ENCODE measurements around the gene CDK2AP2. TPM values are rescaled to one million over a fixed set of nuclear protein-coding genes. Genes with fewer than 3 reads are reported as not detected.

CDK2AP2 gene
- total and polyA plus RNA-seq, 2 donors (not counting 1 experiment from before 2014, with no cell fraction given), result 62.7 to 112 TPM

GRCh38 chr11:67519726-67520125 is 11.8 kb upstream of the CDK2AP2 start:
- no peaks in the 10 kb centered on the region for H3K36me3 ChIP-seq (replicated peaks in 1 of 2; ENCODE audit: control extremely low read depth in 1 of 2, control insufficient read depth in 1 of 2, extremely low read depth in 1 of 2, insufficient read depth in 2 of 2, low read length in 1 of 2)
- peaks cover 0 to 13% (median 1%) of the 10 kb centered on the region in 4 experiments for H3K27me3 ChIP-seq (replicated peaks in 1 of 4; ENCODE audit: control extremely low read depth in 1 of 4, control insufficient read depth in 3 of 4, insufficient read depth in 4 of 4, low read length in 3 of 4)
- H3K27ac ChIP-seq (ENCODE audit: low read length in 2 of 2), result no peak overlapping the region
- peaks cover 18% of the 10 kb centered on the region for H3K27me3 Mint-ChIP-seq
- no peak for TF ChIP-seq CTCF (IDR thresholded peaks at IDR 0.05)
- no peak for TF ChIP-seq EZH2 (IDR thresholded peaks at IDR 0.05; ENCODE audit: borderline replicate concordance, insufficient read depth, low read depth, low read length, poor library complexity, severe bottlenecking)
- ChIA-PET CTCF (no interaction called here), POLR2A (no interaction called here)
- H3K4me2 ChIP-seq (replicated peaks; ENCODE audit: low read depth, low read length, poor library complexity, severe bottlenecking), result no peak overlapping the region
- H3K9me3 ChIP-seq (ENCODE audit: control extremely low read depth in 1 of 3, control insufficient read depth in 2 of 3, insufficient read depth in 1 of 3, low read length in 2 of 3), result peaks cover 0 to 8% (median 0%) of the 10 kb centered on the region in 3 donors
- intact Hi-C loops (cut with micrococcal nuclease), result no loop called here
- no peak overlapping the region for H3K4me3 Mint-ChIP-seq
- no peaks in the 10 kb centered on the region for H3K9me3 Mint-ChIP-seq (ENCODE audit: insufficient read depth)
- no peaks in the 10 kb centered on the region for H3K79me2 ChIP-seq (ENCODE audit: control insufficient read depth, insufficient read depth, low read length)
- H3K9ac ChIP-seq (ENCODE audit: low read length), result no peak overlapping the region
- no peak for DNase-seq
- no peak for ATAC-seq (ENCODE audit: low read depth)
- no peaks in the 10 kb centered on the region for H3K4me1 ChIP-seq (ENCODE audit: control insufficient read depth in 2 of 2, insufficient read depth in 2 of 2, low read length in 2 of 2)
- no peak overlapping the region for H3K4me3 ChIP-seq (ENCODE audit: control extremely low read depth in 1 of 5, extremely low read depth in 1 of 5, insufficient read depth in 1 of 5, low read depth in 2 of 5, low read length in 4 of 5)
- no peak overlapping the region for H2AFZ ChIP-seq (ENCODE audit: insufficient read depth, low read depth, low read length, poor library complexity, severe bottlenecking)
- no peaks in the 10 kb centered on the region for H4K20me1 ChIP-seq (ENCODE audit: control insufficient read depth, insufficient read depth, low read length, poor library complexity, severe bottlenecking)
- WGBS (ENCODE audit: insufficient coverage), result 93% methylated on average over 32 of the region's 32 CpGs
- H3K4me1 Mint-ChIP-seq, result no peaks in the 10 kb centered on the region
- H3K27ac Mint-ChIP-seq, result no peak overlapping the region

- Histone ChIP-seq H3K4me1 (ENCODE audit: control insufficient read depth in 2 of 2, insufficient read depth in 2 of 2, low read length in 2 of 2) (no peaks in the 10 kb centered on the region), H3K9me3 (ENCODE audit: control extremely low read depth in 1 of 3, control insufficient read depth in 2 of 3, insufficient read depth in 1 of 3, low read length in 2 of 3) (peaks cover 0 to 8% (median 0%) of the 10 kb centered on the region in 3 donors), H3K36me3 (replicated peaks in 1 of 2; ENCODE audit: control extremely low read depth in 1 of 2, control insufficient read depth in 1 of 2, extremely low read depth in 1 of 2, insufficient read depth in 2 of 2, low read length in 1 of 2) (no peaks in the 10 kb centered on the region), H3K4me3 (ENCODE audit: control extremely low read depth in 1 of 5, extremely low read depth in 1 of 5, insufficient read depth in 1 of 5, low read depth in 2 of 5, low read length in 4 of 5) (no peak overlapping the region), H4K20me1 (ENCODE audit: control insufficient read depth, insufficient read depth, low read length, poor library complexity, severe bottlenecking) (no peaks in the 10 kb centered on the region), H3K79me2 (ENCODE audit: control insufficient read depth, insufficient read depth, low read length) (no peaks in the 10 kb centered on the region), H2AFZ (ENCODE audit: insufficient read depth, low read depth, low read length, poor library complexity, severe bottlenecking) (no peak overlapping the region), H3K9ac (ENCODE audit: low read length) (no peak overlapping the region), H3K4me2 (replicated peaks; ENCODE audit: low read depth, low read length, poor library complexity, severe bottlenecking) (no peak overlapping the region), H3K27ac (ENCODE audit: low read length in 2 of 2) (no peak overlapping the region), H3K27me3 (replicated peaks in 1 of 4; ENCODE audit: control extremely low read depth in 1 of 4, control insufficient read depth in 3 of 4, insufficient read depth in 4 of 4, low read length in 3 of 4) (peaks cover 0 to 13% (median 1%) of the 10 kb centered on the region in 4 experiments)
- DNase-seq (no peak), ATAC-seq (ENCODE audit: low read depth) (no peak)
- no peak overlapping the region for H3K27ac Mint-ChIP-seq
- no peaks in the 10 kb centered on the region for H3K9me3 Mint-ChIP-seq (ENCODE audit: insufficient read depth)
- intact Hi-C loops (cut with micrococcal nuclease), result no loop called here
- peaks cover 21% of the 10 kb centered on the region for H3K27me3 Mint-ChIP-seq
- TF ChIP-seq EZH2 (IDR thresholded peaks at IDR 0.05; ENCODE audit: borderline replicate concordance, insufficient read depth, low read depth, low read length, poor library complexity, severe bottlenecking), result no peak
- no peak for TF ChIP-seq CTCF (IDR thresholded peaks at IDR 0.05)
- POLR2A ChIA-PET, result no interaction called here
- CTCF ChIA-PET, result no interaction called here
- H3K4me1 Mint-ChIP-seq, result no peaks in the 10 kb centered on the region
- 96% methylated on average over 9 of the region's 10 CpGs for WGBS (ENCODE audit: insufficient coverage)
- H3K4me3 Mint-ChIP-seq, result no peak overlapping the region
Observed at GRCh38 chr11:67517784-67518552, 10.0 kb upstream of the CDK2AP2 start.
